K562 (cell line): ENCODE results near the gene TMEM45B. TPM values are rescaled to one million over a fixed set of nuclear protein-coding genes. Genes with fewer than 3 reads are reported as not detected.

Source experiments
- CBFA2T2 ChIP-seq: fragments of 450-650 bp; conservative IDR thresholded peaks from 2 replicates; pipeline ENCODE4 v1.6.1; 2017; ENCODE audit warnings: mild to moderate bottlenecking
- CBFA2T3 ChIP-seq: fragments of 450-650 bp; IDR thresholded peaks from 2 replicates; pipeline ENCODE4 v1.6.1; 2017
- CCAR2 ChIP-seq: fragments of 200-400 bp; formaldehyde crosslinking; IDR thresholded peaks from 2 replicates; pipeline ENCODE4 v1.6.1; 2017; ENCODE audit warnings: mild to moderate bottlenecking, low read depth, low read length
- CXXC5 ChIP-seq: fragments of 250-450 bp; sonication (Bioruptor Pico); IDR thresholded peaks from 2 replicates; pipeline ENCODE4 v1.8.0; 2022; ENCODE audit warnings: inconsistent platforms, mild to moderate bottlenecking, moderate library complexity
- EGR1 ChIP-seq: fragments of 450-650 bp; conservative IDR thresholded peaks from 2 replicates; pipeline ENCODE4 v1.6.1; 2017; ENCODE audit warnings: mild to moderate bottlenecking
- ETV6 ChIP-seq, 3 experiments: fragments of 150-350 bp in 1 of 3; sonication (generic) in 1 of 3; formaldehyde crosslinking in 1 of 3; IDR thresholded peaks; 2 replicates each; pipeline versions ENCODE4 v1.6.1 to v1.8.0; 2014 to 2022; ENCODE audit warnings: borderline replicate concordance in 2 of 3, low read depth in 2 of 3, antibody characterized with exemption in 1 of 3, low read length in 1 of 3, mild to moderate bottlenecking in 1 of 3, missing genetic modification reagents in 1 of 3
- GATAD2A ChIP-seq: fragments of 450-650 bp; IDR thresholded peaks from 2 replicates; pipeline ENCODE4 v1.6.1; 2017
- HMG20A ChIP-seq: fragments of 450-650 bp; formaldehyde crosslinking; conservative IDR thresholded peaks from 2 replicates; pipeline ENCODE4 v1.4.0; 2020; ENCODE audit warnings: mild to moderate bottlenecking, mixed read lengths
- IFI16 ChIP-seq: fragments of 250-450 bp; sonication (Bioruptor Pico); IDR thresholded peaks from 2 replicates; pipeline ENCODE4 v2.1.2; 2022; ENCODE audit warnings: mild to moderate bottlenecking, inconsistent platforms
- MCM2 ChIP-seq: fragments of 450-650 bp; IDR thresholded peaks from 2 replicates; pipeline ENCODE4 v1.6.1; 2017; ENCODE audit warnings: low read depth, mild to moderate bottlenecking
- MYC ChIP-seq, 2 experiments: fragments of 250-450 bp in 1 of 2; sonication (Bioruptor Pico) in 1 of 2; IDR thresholded peaks; 2 replicates each; pipeline versions ENCODE4 v1.5.1 to v1.6.1; 2012 to 2021; ENCODE audit warnings: low read depth in 2 of 2, borderline replicate concordance in 1 of 2, improper control_type of control experiment in 1 of 2, low read length in 1 of 2, mild to moderate bottlenecking in 1 of 2, moderate library complexity in 1 of 2
- NFYB ChIP-seq: IDR thresholded peaks from 2 replicates; pipeline ENCODE4 v1.6.1; 2011; ENCODE audit warnings: mild to moderate bottlenecking, moderate library complexity; ENCODE audit not compliant: insufficient read length; ENCODE audit errors: extremely low read depth
- NR4A1 ChIP-seq, 2 experiments: fragments of 250-450 bp in 1 of 2; fragments of 450-650 bp in 1 of 2; sonication (Bioruptor Pico) in 1 of 2; IDR thresholded peaks; 2 replicates each; pipeline versions ENCODE4 v1.4.0 to v1.6.1; 2016 to 2020; ENCODE audit warnings: mild to moderate bottlenecking in 2 of 2, missing compliant biosample characterization in 1 of 2, missing genetic modification characterization in 1 of 2, moderate library complexity in 1 of 2
- OTX1 ChIP-seq: fragments of 450-650 bp; formaldehyde crosslinking; IDR thresholded peaks from 2 replicates; pipeline ENCODE4 v1.4.0; 2022; ENCODE audit warnings: mild to moderate bottlenecking
- PHTF2 ChIP-seq: fragments of 250-450 bp; sonication (Bioruptor Pico); IDR thresholded peaks from 2 replicates; pipeline ENCODE4 v1.5.0; 2021; ENCODE audit warnings: mild to moderate bottlenecking
- POLR3A ChIP-seq: IDR thresholded peaks from 2 replicates; pipeline ENCODE4 v1.6.1; 2011; ENCODE audit warnings: borderline replicate concordance, mild to moderate bottlenecking, moderate library complexity; ENCODE audit not compliant: insufficient read length, insufficient read depth; ENCODE audit errors: extremely low read depth
- ZBTB7A ChIP-seq: IDR thresholded peaks from 2 replicates; pipeline ENCODE4 v1.6.1; 2011; ENCODE audit warnings: low read depth, mild to moderate bottlenecking, low read length, moderate library complexity, borderline replicate concordance; ENCODE audit not compliant: control insufficient read depth
- ZC3H11A ChIP-seq: IDR thresholded peaks from 2 replicates; pipeline ENCODE4 v1.6.1; 2012; ENCODE audit warnings: low read depth, low read length, improper control_type of control experiment
- ZNF197 ChIP-seq: fragments of 200-800 bp; sonication (Bioruptor generic); IDR thresholded peaks from 2 replicates; pipeline ENCODE4 v1.6.1; 2016; ENCODE audit warnings: low read depth, missing genetic modification characterization, missing compliant biosample characterization
- polyA plus RNA-seq, 8 experiments: library from polyadenylated mRNA; depleted of rRNA in 4 of 8; stranded (reverse) in 5 of 8; unstranded in 3 of 8; fragments of >200 nt; fragmentation: Nextera tagmentation in 2 of 8; fragmentation: Illumina TruSeq in 1 of 8; extraction: Ambion mirVana in 2 of 8; extraction: Trizol in 1 of 8; gene quantifications; 2 replicates each; pipeline versions ENCODE4 v1.2.1 to v1.2.3, GENCODE V29; 2011 to 2014; ENCODE audit warnings: inconsistent platforms in 1 of 8, missing spikeins in 1 of 8
- total RNA-seq, 7 experiments: library from RNA; depleted of rRNA in 6 of 7; stranded (reverse); fragments of >200 nt in 6 of 7; fragmentation: Illumina TruSeq in 2 of 7; extraction: Trizol in 2 of 7; gene quantifications; 2 replicates each; pipeline versions ENCODE4 v1.2.1 to v1.2.3, GENCODE V29; 2011 to 2021; ENCODE audit warnings: low replicate concordance in 1 of 7
- TF ChIP-seq, protein P1 (sequence below): sonication (generic); formaldehyde crosslinking; IDR thresholded peaks from 2 replicates; pipeline ENCODE4 v1.8.0; 2023; ENCODE audit warnings: mild to moderate bottlenecking, missing genetic modification reagents

Gene TMEM45B
- total and polyA plus RNA-seq, 9 of the 15 experiments (the other 6 are each of a cell fraction or from before 2014, with no cell fraction given): 0.07 TPM; not detected in 8

DNA sequence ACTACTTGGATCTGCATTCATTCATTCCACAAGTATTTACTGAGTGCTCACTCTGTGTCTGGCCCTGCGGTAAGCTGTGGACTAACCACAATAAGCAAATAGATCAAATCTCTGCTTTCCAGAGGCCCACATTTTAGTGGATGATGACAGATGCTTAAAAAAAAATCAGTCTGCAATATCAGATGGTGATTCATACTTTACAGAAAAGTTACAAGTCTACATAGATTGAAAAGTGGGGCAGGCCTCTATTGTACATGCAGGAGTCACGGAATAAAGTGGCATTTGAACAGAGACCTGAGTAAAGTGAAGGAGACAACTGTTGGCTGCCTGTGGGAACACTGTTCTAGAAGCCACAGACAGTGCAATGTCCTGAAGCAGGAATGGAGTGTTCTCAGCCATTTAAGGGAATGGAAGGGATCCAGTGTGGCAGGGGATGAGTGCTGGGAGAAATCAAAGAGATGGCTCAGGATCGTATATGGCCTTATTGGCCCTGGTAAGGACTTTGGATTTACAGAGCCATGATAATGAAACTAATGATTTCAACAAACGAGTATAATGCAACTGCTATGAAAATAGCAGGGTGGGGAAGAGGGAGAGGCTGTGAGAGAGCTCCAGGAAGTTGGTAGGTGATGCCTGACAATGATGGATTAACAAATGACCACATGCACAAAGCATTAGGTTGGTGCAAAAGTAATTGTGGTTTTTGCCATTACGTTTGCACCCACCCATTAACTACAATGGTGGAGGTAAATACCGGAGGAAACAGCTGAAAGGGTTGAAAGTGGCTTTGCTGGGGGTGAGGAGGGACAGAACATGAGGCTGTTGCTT, 31.1 kb downstream of the TMEM45B start (continued):
- no peak for TF ChIP-seq EGR1
- no peak for TF ChIP-seq PHTF2
- peak; percentile 66 for TF ChIP-seq CBFA2T3
- peak; percentile 85 for TF ChIP-seq HMG20A (CRISPR knock-in tag)
- no peak for TF ChIP-seq NR4A1 (CRISPR knock-in tag; IDR thresholded peaks at IDR 0.05)
- TF ChIP-seq NR4A1 (tag; IDR thresholded peaks at IDR 0.05): no peak
- TF ChIP-seq OTX1 (CRISPR knock-in tag): no peak
- no peak for TF ChIP-seq CXXC5 (CRISPR knock-in tag)
- TF ChIP-seq ZC3H11A: no peak
- TF ChIP-seq NFYB: no peak
- TF ChIP-seq MYC (IDR thresholded peaks at IDR 0.05; ENCODE audit: low read depth, low read length): no peak
- TF ChIP-seq MYC (CRISPR knock-in tag; IDR thresholded peaks at IDR 0.05; ENCODE audit: borderline replicate concordance, low read depth): no peak
- TF ChIP-seq IFI16 (CRISPR knock-in tag): no peak
- TF ChIP-seq CBFA2T2: peak; percentile 51
- TF ChIP-seq, protein P1, sequence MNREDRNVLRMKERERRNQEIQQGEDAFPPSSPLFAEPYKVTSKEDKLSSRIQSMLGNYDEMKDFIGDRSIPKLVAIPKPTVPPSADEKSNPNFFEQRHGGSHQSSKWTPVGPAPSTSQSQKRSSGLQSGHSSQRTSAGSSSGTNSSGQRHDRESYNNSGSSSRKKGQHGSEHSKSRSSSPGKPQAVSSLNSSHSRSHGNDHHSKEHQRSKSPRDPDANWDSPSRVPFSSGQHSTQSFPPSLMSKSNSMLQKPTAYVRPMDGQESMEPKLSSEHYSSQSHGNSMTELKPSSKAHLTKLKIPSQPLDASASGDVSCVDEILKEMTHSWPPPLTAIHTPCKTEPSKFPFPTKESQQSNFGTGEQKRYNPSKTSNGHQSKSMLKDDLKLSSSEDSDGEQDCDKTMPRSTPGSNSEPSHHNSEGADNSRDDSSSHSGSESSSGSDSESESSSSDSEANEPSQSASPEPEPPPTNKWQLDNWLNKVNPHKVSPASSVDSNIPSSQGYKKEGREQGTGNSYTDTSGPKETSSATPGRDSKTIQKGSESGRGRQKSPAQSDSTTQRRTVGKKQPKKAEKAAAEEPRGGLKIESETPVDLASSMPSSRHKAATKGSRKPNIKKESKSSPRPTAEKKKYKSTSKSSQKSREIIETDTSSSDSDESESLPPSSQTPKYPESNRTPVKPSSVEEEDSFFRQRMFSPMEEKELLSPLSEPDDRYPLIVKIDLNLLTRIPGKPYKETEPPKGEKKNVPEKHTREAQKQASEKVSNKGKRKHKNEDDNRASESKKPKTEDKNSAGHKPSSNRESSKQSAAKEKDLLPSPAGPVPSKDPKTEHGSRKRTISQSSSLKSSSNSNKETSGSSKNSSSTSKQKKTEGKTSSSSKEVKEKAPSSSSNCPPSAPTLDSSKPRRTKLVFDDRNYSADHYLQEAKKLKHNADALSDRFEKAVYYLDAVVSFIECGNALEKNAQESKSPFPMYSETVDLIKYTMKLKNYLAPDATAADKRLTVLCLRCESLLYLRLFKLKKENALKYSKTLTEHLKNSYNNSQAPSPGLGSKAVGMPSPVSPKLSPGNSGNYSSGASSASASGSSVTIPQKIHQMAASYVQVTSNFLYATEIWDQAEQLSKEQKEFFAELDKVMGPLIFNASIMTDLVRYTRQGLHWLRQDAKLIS (CRISPR knock-in tag): no peak
- TF ChIP-seq GATAD2A: no peak
- TF ChIP-seq CCAR2: no peak
- no peak for TF ChIP-seq ZNF197 (CRISPR knock-in tag)
- TF ChIP-seq MCM2: no peak
- TF ChIP-seq POLR3A: no peak
- no peak for TF ChIP-seq ETV6 (IDR thresholded peaks at IDR 0.05; ENCODE audit: borderline replicate concordance in 1 of 2, low read depth in 2 of 2, low read length in 1 of 2)
- no peak for TF ChIP-seq ETV6 (CRISPR knock-in tag; IDR thresholded peaks at IDR 0.05; ENCODE audit: borderline replicate concordance)
- no peak for TF ChIP-seq ZBTB7A
